ENCODE data around the gene HOXA11. TPM values are rescaled to one million over a fixed set of nuclear protein-coding genes. Genes with fewer than 3 reads are reported as not detected.

HOXA11 gene
- total RNA-seq, 1 experiment from 2014 or later, result not detected

GRCh38 chr7:27149842-27150567, 35.0 kb downstream of the HOXA11 start (continued):
- TF ChIP-seq ATF6 (CRISPR knock-in tag; IDR thresholded peaks at IDR 0.05) (no peak), USF2 (CRISPR knock-in tag; IDR thresholded peaks at IDR 0.05) (no peak), ZNF263 (CRISPR knock-in tag; IDR thresholded peaks at IDR 0.05; ENCODE audit: low read depth) (no peak)

GRCh38 chr7:27148756-27149641, 36.0 kb downstream of the HOXA11 start:
- ATAC-seq, result no peak
- peaks cover 24% of the 10 kb centered on the region for H3K4me1 Mint-ChIP-seq
- no peak overlapping the region for H3K4me3 Mint-ChIP-seq
- H3K27ac Mint-ChIP-seq, result no peak overlapping the region
- TF ChIP-seq ELF4 (CRISPR knock-in tag; IDR thresholded peaks at IDR 0.05; ENCODE audit: low read depth) (no peak), PRRX2 (CRISPR knock-in tag; IDR thresholded peaks at IDR 0.05) (no peak), RORB (CRISPR knock-in tag; IDR thresholded peaks at IDR 0.05) (no peak), OVOL2 (CRISPR knock-in tag; IDR thresholded peaks at IDR 0.05; ENCODE audit: borderline replicate concordance) (no peak), KAT7 (CRISPR knock-in tag; IDR thresholded peaks at IDR 0.05; ENCODE audit: borderline replicate concordance) (no peak), ATF6 (CRISPR knock-in tag; IDR thresholded peaks at IDR 0.05) (no peak), NR3C1 (CRISPR knock-in tag; conservative IDR thresholded peaks at IDR 0.05; ENCODE audit: low read depth) (no peak), ZNF396 (CRISPR knock-in tag; IDR thresholded peaks at IDR 0.05; ENCODE audit: borderline replicate concordance) (no peak), SOX15 (CRISPR knock-in tag; IDR thresholded peaks at IDR 0.05) (no peak), FOXP1 (CRISPR knock-in tag; IDR thresholded peaks at IDR 0.05; ENCODE audit: borderline replicate concordance) (no peak), CTCF (IDR thresholded peaks at IDR 0.05) (no peak), SP1 (CRISPR knock-in tag; conservative IDR thresholded peaks at IDR 0.05) (no peak), ZBTB21 (CRISPR knock-in tag; IDR thresholded peaks at IDR 0.05; ENCODE audit: borderline replicate concordance) (no peak), ATF2 (CRISPR knock-in tag; IDR thresholded peaks at IDR 0.05; ENCODE audit: borderline replicate concordance, low read depth) (no peak), JAZF1 (CRISPR knock-in tag; IDR thresholded peaks at IDR 0.05) (no peak), GTF2I (CRISPR knock-in tag; conservative IDR thresholded peaks at IDR 0.05) (no peak), GRHL2 (CRISPR knock-in tag; IDR thresholded peaks at IDR 0.05; ENCODE audit: insufficient replicate concordance, severe bottlenecking) (no peak), STAT6 (CRISPR knock-in tag; conservative IDR thresholded peaks at IDR 0.05; ENCODE audit: low read depth) (no peak)
- ChIA-PET POLR2A (no interaction called here), CTCF (interaction anchor here (2.3 to 4.0 kb wide), 3 partner anchors 12 to 31 kb away, joined by 8 to 74 read pairs (median 46); no protein-coding TSS in a partner anchor)
- peaks cover 100% of the 10 kb centered on the region for H3K27me3 Mint-ChIP-seq (ENCODE audit: low read depth)
- no peak for DNase-seq (ENCODE audit: low spot score)
- no peaks in the 10 kb centered on the region for H3K36me3 Mint-ChIP-seq
- H3K9me3 Mint-ChIP-seq, result no peaks in the 10 kb centered on the region

Measured in WTC11 (cell line).